CD8-positive, alpha-beta memory T cell (primary cell): ENCODE data around the gene WDR37. TPM values are rescaled to one million over a fixed set of nuclear protein-coding genes. Genes with fewer than 3 reads are reported as not detected.

ENCODE experiments used
- CTCF ChIA-PET: fragments of 350-600 bp; sonication (Branson Sonifier 250); formaldehyde crosslinking; loops from one replicate; lab custom pipeline; 2021; ENCODE audit warnings: antibody characterized with exemption; lab: Charles Lee
- POLR2A ChIA-PET: fragments of 350-600 bp; sonication (Branson Sonifier 250); formaldehyde crosslinking; loops from one replicate; lab custom pipeline; 2021; ENCODE audit warnings: antibody characterized with exemption; lab: Charles Lee
- DNase-seq, 5 donors: peaks; one replicate each; pipeline versions ENCODE4 v3.0.0 to v3.0.0-alpha.2; 2020 to 2022; ENCODE audit warnings: mixed read lengths in 1 of 5
- H3K27ac ChIP-seq: one replicate; pipeline ENCODE4 v1.7.0; 2013; ENCODE audit warnings: low read depth, mild to moderate bottlenecking, low read length, moderate library complexity
- H3K27me3 ChIP-seq: 2 replicates; pipeline ENCODE4 v1.7.0; 2013; ENCODE audit warnings: low read length, mild to moderate bottlenecking; ENCODE audit not compliant: insufficient read depth, poor library complexity, severe bottlenecking
- H3K36me3 ChIP-seq: 2 replicates; pipeline ENCODE4 v1.7.0; 2013; ENCODE audit warnings: mild to moderate bottlenecking, low read length, moderate library complexity; ENCODE audit not compliant: insufficient read depth
- H3K4me1 ChIP-seq: 2 replicates; pipeline ENCODE4 v1.7.0; 2013; ENCODE audit warnings: mild to moderate bottlenecking, low read length, moderate library complexity; ENCODE audit not compliant: insufficient read depth
- H3K4me3 ChIP-seq: 2 replicates; pipeline ENCODE4 v1.7.0; 2013; ENCODE audit warnings: mild to moderate bottlenecking, low read length
- H3K9me3 ChIP-seq: 2 replicates; pipeline ENCODE4 v1.7.0; 2013; ENCODE audit warnings: mild to moderate bottlenecking, low read length
- H3K27ac Mint-ChIP-seq, 8 donors: one replicate each; pipeline ENCODE4 v1.8.0; 2020 to 2021; ENCODE audit warnings: mixed read lengths in 8 of 8, mild to moderate bottlenecking in 6 of 8, inconsistent platforms in 3 of 8, moderate library complexity in 3 of 8
- H3K27me3 Mint-ChIP-seq, 2 donors: one replicate each; pipeline ENCODE4 v1.8.0; 2020 to 2021; ENCODE audit warnings: mixed read lengths in 2 of 2, mild to moderate bottlenecking in 1 of 2, moderate library complexity in 1 of 2
- H3K36me3 Mint-ChIP-seq, 3 donors: one replicate each; pipeline ENCODE4 v1.8.0; 2020 to 2021; ENCODE audit warnings: mixed read lengths in 3 of 3, inconsistent platforms in 1 of 3, mild to moderate bottlenecking in 1 of 3
- H3K4me1 Mint-ChIP-seq, 3 donors: one replicate each; pipeline ENCODE4 v1.8.0; 2020 to 2021; ENCODE audit warnings: mixed read lengths in 3 of 3, inconsistent platforms in 1 of 3, mild to moderate bottlenecking in 1 of 3
- H3K4me3 Mint-ChIP-seq, 7 donors: one replicate each; pipeline ENCODE4 v1.8.0; 2020 to 2021; ENCODE audit warnings: mixed read lengths in 7 of 7, mild to moderate bottlenecking in 6 of 7, moderate library complexity in 4 of 7, inconsistent platforms in 2 of 7
- H3K9me3 Mint-ChIP-seq, 5 donors: one replicate each; pipeline ENCODE4 v1.8.0; 2020 to 2022; ENCODE audit warnings: mixed read lengths in 5 of 5, mild to moderate bottlenecking in 3 of 5, moderate library complexity in 2 of 5, inconsistent platforms in 1 of 5
- polyA plus RNA-seq: library from polyadenylated mRNA; unstranded; fragments of 300-500 nt; fragmentation: Illumina TruSeq; gene quantifications from one replicate; pipeline ENCODE4 v1.2.3, GENCODE V29; 2021
- total RNA-seq, 2 experiments: library from RNA; stranded (reverse); gene quantifications; one replicate each; pipeline ENCODE4 v1.2.3, GENCODE V29; 2021

Gene WDR37
- total and polyA plus RNA-seq, 3 experiments from 2014 or later: 14.5 to 21.7 (median 15.8) TPM

DNA sequence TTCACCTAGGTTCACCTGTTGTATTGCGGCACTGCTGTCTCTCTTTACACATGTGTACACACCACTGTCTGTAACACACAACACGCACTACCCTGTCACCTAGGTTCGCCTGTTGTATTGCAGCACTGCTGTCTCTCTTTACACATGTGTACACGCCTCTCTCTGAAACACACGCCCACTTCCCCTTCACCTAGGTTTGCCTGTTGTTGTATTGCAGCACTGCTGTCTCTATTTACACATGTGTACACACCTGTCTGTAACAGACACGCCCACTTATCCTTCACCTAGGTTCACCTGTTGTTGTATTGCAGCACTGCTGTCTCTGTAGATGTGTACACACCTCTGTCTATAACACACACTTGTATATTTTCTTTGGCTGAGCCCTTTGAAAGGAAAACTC lies 51.5 kb downstream of the WDR37 start:
- POLR2A ChIA-PET: no interaction called here
- H3K4me1 Mint-ChIP-seq: peaks cover 32 to 48% (median 35%) of the 10 kb centered on the region in 3 donors
- no peak for DNase-seq
- H3K9me3 Mint-ChIP-seq: no peaks in the 10 kb centered on the region
- H3K27me3 Mint-ChIP-seq: peaks cover 0 to 1% of the 10 kb centered on the region in 2 donors
- Histone ChIP-seq H3K27ac (no peak overlapping the region), H3K9me3 (no peaks in the 10 kb centered on the region), H3K27me3 (no peaks in the 10 kb centered on the region), H3K4me1 (peaks cover 20% of the 10 kb centered on the region), H3K4me3 (no peak overlapping the region), H3K36me3 (peaks cover 59% of the 10 kb centered on the region)
- no peak overlapping the region for H3K4me3 Mint-ChIP-seq
- peak overlapping the region in 6 of 8 donors; percentile 5 to 90 (median 30) for H3K27ac Mint-ChIP-seq
- CTCF ChIA-PET: interaction anchor here (0.9 kb wide), 1 partner anchor 1935 kb away, joined by 3 read pairs; no protein-coding TSS in a partner anchor
- peaks cover 6 to 94% (median 37%) of the 10 kb centered on the region in 3 donors for H3K36me3 Mint-ChIP-seq

GRCh38 chr10:1109795-1110673 lies 53.8 kb downstream of the WDR37 start:
- POLR2A ChIA-PET: no interaction called here

GRCh38 chr10:1110674-1111119 lies 54.5 kb downstream of the WDR37 start:
- peaks cover 39 to 54% (median 47%) of the 10 kb centered on the region in 3 donors for H3K4me1 Mint-ChIP-seq
- Histone ChIP-seq H3K4me1 (peaks cover 20% of the 10 kb centered on the region), H3K27ac (peak overlapping the region; percentile 62), H3K36me3 (peaks cover 49% of the 10 kb centered on the region), H3K9me3 (no peaks in the 10 kb centered on the region), H3K4me3 (peak overlapping the region; percentile 49), H3K27me3 (no peaks in the 10 kb centered on the region)
- H3K27ac Mint-ChIP-seq: peak overlapping the region; percentile 68 to 92 (median 90)
- POLR2A ChIA-PET: no interaction called here
- peaks cover 0 to 1% of the 10 kb centered on the region in 2 donors for H3K27me3 Mint-ChIP-seq
- DNase-seq: peak in 1 of 5 donors; percentile 1
- H3K9me3 Mint-ChIP-seq: no peaks in the 10 kb centered on the region
- H3K36me3 Mint-ChIP-seq: peaks cover 8 to 93% (median 33%) of the 10 kb centered on the region in 3 donors
- H3K4me3 Mint-ChIP-seq: peak overlapping the region in 6 of 7 donors; percentile 51 to 78 (median 70)
- CTCF ChIA-PET: interaction anchor here (0.7 to 2.2 kb wide), 10 partner anchors 9 to 1867 kb away, joined by 3 to 10 read pairs (median 4); partner anchors contain the start of gene LARP4B

More at GRCh38 chr10:1109795-1110673, 53.8 kb downstream of the WDR37 start:
- CTCF ChIA-PET: interaction anchor here (0.7 to 2.2 kb wide), 11 partner anchors 10 to 1868 kb away, joined by 3 to 10 read pairs (median 4); partner anchors contain the start of gene LARP4B
- H3K4me1 ChIP-seq: peaks cover 20% of the 10 kb centered on the region
- H3K27ac ChIP-seq: peak overlapping the region; percentile 62
- Mint-ChIP-seq H3K36me3 (peaks cover 8 to 93% (median 37%) of the 10 kb centered on the region in 3 donors), H3K27me3 (peaks cover 0 to 1% of the 10 kb centered on the region in 2 donors), H3K4me1 (peaks cover 37 to 48% (median 41%) of the 10 kb centered on the region in 3 donors), H3K4me3 (peak overlapping the region; percentile 22 to 78 (median 69)), H3K27ac (peak overlapping the region; percentile 68 to 92 (median 90)), H3K9me3 (no peaks in the 10 kb centered on the region)
- H3K4me3 ChIP-seq: peak overlapping the region; percentile 49
- H3K36me3 ChIP-seq: peaks cover 44% of the 10 kb centered on the region
- peak; percentile 58 to 83 (median 74) for DNase-seq
- no peaks in the 10 kb centered on the region for H3K9me3 ChIP-seq
- no peaks in the 10 kb centered on the region for H3K27me3 ChIP-seq

GRCh38 chr10:1114315-1114714 lies 58.1 kb downstream of the WDR37 start:
- Mint-ChIP-seq H3K27ac (peak overlapping the region in 1 of 8 donors; percentile 43), H3K27me3 (no peaks in the 10 kb centered on the region), H3K4me1 (peaks cover 36 to 66% (median 64%) of the 10 kb centered on the region in 3 donors), H3K4me3 (no peak overlapping the region), H3K9me3 (no peaks in the 10 kb centered on the region), H3K36me3 (peaks cover 8 to 90% (median 25%) of the 10 kb centered on the region in 3 donors)
- ChIA-PET POLR2A (no interaction called here), CTCF (no interaction called here)
- Histone ChIP-seq H3K27ac (no peak overlapping the region), H3K9me3 (no peaks in the 10 kb centered on the region), H3K4me1 (peaks cover 29% of the 10 kb centered on the region), H3K4me3 (no peak overlapping the region), H3K27me3 (no peaks in the 10 kb centered on the region), H3K36me3 (peaks cover 52% of the 10 kb centered on the region)
- DNase-seq: no peak

GRCh38 chr10:1114719-1115606 lies 58.8 kb downstream of the WDR37 start:
- no peaks in the 10 kb centered on the region for H3K27me3 Mint-ChIP-seq
- no peaks in the 10 kb centered on the region for H3K9me3 ChIP-seq
- H3K36me3 ChIP-seq: peaks cover 58% of the 10 kb centered on the region
- H3K27ac Mint-ChIP-seq: peak overlapping the region in 4 of 8 donors; percentile 21 to 73 (median 38)
- H3K4me3 Mint-ChIP-seq: no peak overlapping the region
- H3K27ac ChIP-seq: no peak overlapping the region
- POLR2A ChIA-PET: no interaction called here
- CTCF ChIA-PET: no interaction called here
- peaks cover 8 to 92% (median 25%) of the 10 kb centered on the region in 3 donors for H3K36me3 Mint-ChIP-seq
- H3K4me1 ChIP-seq: peaks cover 30% of the 10 kb centered on the region
- peaks cover 34 to 66% (median 63%) of the 10 kb centered on the region in 3 donors for H3K4me1 Mint-ChIP-seq
- H3K27me3 ChIP-seq: no peaks in the 10 kb centered on the region
- no peak overlapping the region for H3K4me3 ChIP-seq
- no peak for DNase-seq
- H3K9me3 Mint-ChIP-seq: no peaks in the 10 kb centered on the region

- H3K4me1 Mint-ChIP-seq: peaks cover 29 to 62% (median 59%) of the 10 kb centered on the region in 3 donors
- Histone ChIP-seq H3K27ac (no peak overlapping the region), H3K4me1 (peaks cover 24% of the 10 kb centered on the region), H3K4me3 (no peak overlapping the region), H3K27me3 (no peaks in the 10 kb centered on the region), H3K36me3 (peaks cover 63% of the 10 kb centered on the region), H3K9me3 (no peaks in the 10 kb centered on the region)
- H3K27me3 Mint-ChIP-seq: no peaks in the 10 kb centered on the region
- no peak overlapping the region for H3K27ac Mint-ChIP-seq
- CTCF ChIA-PET: no interaction called here
- POLR2A ChIA-PET: no interaction called here
- peaks cover 8 to 94% (median 25%) of the 10 kb centered on the region in 3 donors for H3K36me3 Mint-ChIP-seq
- no peak overlapping the region for H3K4me3 Mint-ChIP-seq
- no peak for DNase-seq
- no peaks in the 10 kb centered on the region for H3K9me3 Mint-ChIP-seq
Measured at GRCh38 chr10:1115607-1115955, 59.4 kb downstream of the WDR37 start.

DNA sequence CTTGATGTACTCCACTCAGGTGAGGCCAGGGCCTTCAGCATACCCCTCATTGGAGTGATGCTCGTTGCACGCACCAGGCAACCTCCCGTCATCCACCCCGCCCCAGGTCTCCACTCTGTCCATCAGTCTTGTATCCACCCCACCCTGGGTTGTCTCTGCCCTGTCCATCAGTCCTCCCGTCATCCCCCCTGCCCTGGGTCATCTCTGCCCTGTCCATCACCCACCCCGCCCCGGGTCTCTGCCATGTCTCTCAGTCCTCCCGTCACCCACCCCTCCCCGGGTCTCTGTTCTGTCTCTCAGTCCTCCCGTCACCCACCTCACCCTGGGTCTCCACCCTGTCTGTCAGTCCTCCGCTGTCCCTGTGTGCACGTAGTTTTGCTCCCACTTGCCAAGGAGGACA lies 59.9 kb downstream of the WDR37 start:
- Mint-ChIP-seq H3K27ac (peak overlapping the region in 4 of 8 donors; percentile 26 to 91 (median 72)), H3K9me3 (no peaks in the 10 kb centered on the region), H3K36me3 (peaks cover 8 to 94% (median 25%) of the 10 kb centered on the region in 3 donors), H3K4me3 (no peak overlapping the region), H3K27me3 (no peaks in the 10 kb centered on the region), H3K4me1 (peaks cover 25 to 57% (median 54%) of the 10 kb centered on the region in 3 donors)
- no peak for DNase-seq
- POLR2A ChIA-PET: no interaction called here
- Histone ChIP-seq H3K27me3 (no peaks in the 10 kb centered on the region), H3K4me3 (no peak overlapping the region), H3K4me1 (peaks cover 19% of the 10 kb centered on the region), H3K36me3 (peaks cover 59% of the 10 kb centered on the region), H3K27ac (no peak overlapping the region), H3K9me3 (no peaks in the 10 kb centered on the region)
- CTCF ChIA-PET: no interaction called here
